HepG2 (cell line): ENCODE results near the gene IGSF8. TPM values are rescaled to one million over a fixed set of nuclear protein-coding genes. Genes with fewer than 3 reads are reported as not detected.

Source experiments
- ATAC-seq: fragments of 200-7000 bp; cut with Tn5 transposase; 3 replicates; pipeline ENCODE4 v1.9.1; 2020; ENCODE audit warnings: mild to moderate bottlenecking, moderate library complexity
- BruUV-seq: library from RNA; stranded (reverse); fragments of 400-500 nt; replicated peaks from 2 replicates; lab custom pipeline; 2021; lab: Mats Ljungman, UMichigan
- CTCF ChIA-PET: fragments of 300-600 bp; formaldehyde crosslinking; extraction: SDS; loops from one replicate; lab custom pipeline; 2021; ENCODE audit warnings: low total read pairs, inconsistent platforms, low intra/inter-chr PET ratio; lab: Yijun Ruan, JAX
- POLR2A ChIA-PET: fragments of 350-600 bp; sonication (Branson Sonifier 250); formaldehyde crosslinking; loops from one replicate; lab custom pipeline; 2020; ENCODE audit warnings: antibody characterized with exemption, inconsistent platforms; lab: Yijun Ruan, JAX
- DNase-seq: peaks from one replicate; pipeline ENCODE4 v3.0.0-alpha.2; 2015; ENCODE audit warnings: low spot score
- FAIRE-seq: peaks from 3 replicates; lab custom pipeline; 2011; peaks lifted over from hg19 to GRCh38; lab: Jason Lieb, UNC
- H2AFZ ChIP-seq: one replicate; pipeline ENCODE4 v1.6.1; 2011; ENCODE audit warnings: low read length, inconsistent platforms
- H3K27ac ChIP-seq: fragments of 300-600 bp; 3 replicates; pipeline ENCODE4 v1.8.0; 2011; ENCODE audit warnings: mixed run types, mild to moderate bottlenecking, mixed read lengths, low read length, inconsistent platforms; ENCODE audit not compliant: insufficient read depth; ENCODE audit errors: extremely low read length
- H3K27me3 ChIP-seq, 2 experiments: fragments of 200-600 bp in 1 of 2; 2 replicates in 1 of 2; 3 replicates in 1 of 2; pipeline versions ENCODE4 v1.6.0 to v1.8.0; 2011; ENCODE audit warnings: low read length in 2 of 2, mild to moderate bottlenecking in 2 of 2, moderate library complexity in 2 of 2, inconsistent platforms in 1 of 2; ENCODE audit not compliant: insufficient read depth in 2 of 2, control insufficient read depth in 1 of 2
- H3K36me3 ChIP-seq, 2 experiments: fragments of 200-600 bp in 1 of 2; replicated peaks in 1 of 2; 2 replicates in 1 of 2; 3 replicates in 1 of 2; pipeline versions ENCODE4 v1.5.1 to v1.8.0; 2011; ENCODE audit warnings: low read length in 2 of 2, inconsistent platforms in 1 of 2; ENCODE audit not compliant: insufficient read depth in 2 of 2, control insufficient read depth in 1 of 2
- H3K4me1 ChIP-seq: 2 replicates; pipeline ENCODE4 v1.5.1; 2012; ENCODE audit warnings: low read length, inconsistent platforms; ENCODE audit not compliant: insufficient read depth
- H3K4me2 ChIP-seq: 2 replicates; pipeline ENCODE4 v1.6.0; 2011; ENCODE audit warnings: low read depth, low read length, inconsistent platforms
- H3K4me3 ChIP-seq, 3 experiments: fragments of 200-600 bp in 1 of 3; sonication (generic), shearing (Covaris generic) in 1 of 3; replicated peaks in 1 of 3; 2 replicates each; pipeline ENCODE4 v1.5.1; 2011 to 2016; ENCODE audit warnings: low read length in 3 of 3, inconsistent platforms in 2 of 3, low read depth in 2 of 3, mild to moderate bottlenecking in 2 of 3, control low read depth in 1 of 3, mixed read lengths in 1 of 3; ENCODE audit not compliant: insufficient read depth in 1 of 3
- H3K79me2 ChIP-seq: one replicate; pipeline ENCODE4 v1.6.1; 2011; ENCODE audit warnings: low read length, inconsistent platforms; ENCODE audit not compliant: insufficient read depth
- H3K9ac ChIP-seq: 2 replicates; pipeline ENCODE4 v1.6.0; 2011; ENCODE audit warnings: mild to moderate bottlenecking, low read depth, low read length, inconsistent platforms; ENCODE audit not compliant: insufficient read depth
- H3K9me3 ChIP-seq: 2 replicates; pipeline ENCODE4 v1.5.1; 2012; ENCODE audit warnings: mild to moderate bottlenecking, low read length
- H4K20me1 ChIP-seq: 2 replicates; pipeline ENCODE4 v1.6.0; 2011; ENCODE audit warnings: inconsistent platforms, mild to moderate bottlenecking, low read length, moderate library complexity; ENCODE audit not compliant: insufficient read depth
- AGO1 ChIP-seq: fragments of 200-400 bp; formaldehyde crosslinking; IDR thresholded peaks from 2 replicates; pipeline ENCODE4 v1.6.1; 2017; ENCODE audit warnings: mild to moderate bottlenecking, low read depth, low read length, moderate library complexity; ENCODE audit not compliant: poor library complexity, severe bottlenecking
- CTCF ChIP-seq: sonication (generic); formaldehyde crosslinking; IDR thresholded peaks from 2 replicates; pipeline ENCODE4 v1.5.0; 2020; ENCODE audit warnings: mild to moderate bottlenecking, missing genetic modification reagents, moderate library complexity
- DNMT3B ChIP-seq: conservative IDR thresholded peaks from 2 replicates; pipeline ENCODE4 v1.6.1; 2016; ENCODE audit warnings: missing biosample characterization, control low read depth
- FOXA1 ChIP-seq, 2 experiments: fragments of 450-650 bp in 1 of 2; sonication (generic) in 1 of 2; formaldehyde crosslinking in 1 of 2; IDR thresholded peaks; 2 replicates each; pipeline versions ENCODE4 v1.4.0 to v1.6.1; 2016 to 2020; ENCODE audit warnings: missing genetic modification reagents in 1 of 2
- HNF4A ChIP-seq: sonication (generic); formaldehyde crosslinking; IDR thresholded peaks from 2 replicates; pipeline ENCODE4 v1.4.0; 2020; ENCODE audit warnings: missing genetic modification reagents
- HOXA3 ChIP-seq: sonication (generic); formaldehyde crosslinking; IDR thresholded peaks from 2 replicates; pipeline ENCODE4 v1.5.0; 2020; ENCODE audit warnings: missing genetic modification reagents
- RAD21 ChIP-seq: fragments of 450-650 bp; formaldehyde crosslinking; IDR thresholded peaks from 2 replicates; pipeline ENCODE4 v1.5.0; 2020; ENCODE audit warnings: mild to moderate bottlenecking
- STAG1 ChIP-seq: sonication (generic); formaldehyde crosslinking; IDR thresholded peaks from 2 replicates; pipeline ENCODE4 v1.4.0; 2020; ENCODE audit warnings: missing genetic modification reagents
- ZNF205 ChIP-seq: IDR thresholded peaks from 2 replicates; pipeline ENCODE4 v1.6.1; 2018; ENCODE audit warnings: missing biosample characterization, missing genetic modification reagents
- WGBS: methylation state at CpG from one replicate; pipeline ENCODE4 v1.1.6; 2017; ENCODE audit warnings: low lambda C conversion rate; 5-methylcytosine and 5-hydroxymethylcytosine counted together
- in situ Hi-C: cut with HindIII; loops from 2 replicates; pipeline ENCODE4 v1.10.0; 2017; ENCODE audit warnings: low pct_unique_long_range_greater_than_20kb; ENCODE audit not compliant: extremely low pct_ligation_motif_present
- intact Hi-C: fragments of 100-400 bp; cut with micrococcal nuclease; formaldehyde crosslinking; loops from one replicate; pipeline ENCODE4 v1.10.0; 2022; ENCODE audit not compliant: unreplicated experiment
- polyA plus RNA-seq, 8 experiments: library from polyadenylated mRNA; depleted of rRNA in 3 of 8; stranded (reverse) in 7 of 8; unstranded in 1 of 8; fragments of >200 nt; fragmentation: Illumina TruSeq in 4 of 8; extraction: Trizol in 4 of 8; gene quantifications; 2 replicates each; pipeline versions ENCODE4 v1.2.1 to v1.2.3, GENCODE V29; 2011 to 2016; ENCODE audit warnings: low read depth in 4 of 8, missing spikeins in 1 of 8, mixed read lengths in 1 of 8; ENCODE audit not compliant: insufficient read depth in 1 of 8
- total RNA-seq, 5 experiments: library from RNA; depleted of rRNA; stranded (reverse); fragments of >200 nt; fragmentation: Illumina TruSeq; extraction: Trizol; gene quantifications; 2 replicates each; pipeline ENCODE4 v1.2.3, GENCODE V29; 2016; ENCODE audit warnings: low read depth in 1 of 5
- TF ChIP-seq, protein P1 (sequence below): sonication (generic); formaldehyde crosslinking; IDR thresholded peaks from 2 replicates; pipeline ENCODE4 v1.4.0; 2020; ENCODE audit warnings: missing genetic modification reagents
- TF ChIP-seq, protein P2 (sequence below): sonication (generic); formaldehyde crosslinking; IDR thresholded peaks from 2 replicates; pipeline ENCODE4 v1.4.0; 2020; ENCODE audit warnings: missing genetic modification reagents
- TF ChIP-seq, protein P3 (sequence below): sonication (generic); formaldehyde crosslinking; IDR thresholded peaks from 2 replicates; pipeline ENCODE4 v1.5.1; 2020; ENCODE audit warnings: mild to moderate bottlenecking, moderate library complexity, missing genetic modification reagents
- TF ChIP-seq, protein P4 (sequence below): sonication (generic); formaldehyde crosslinking; IDR thresholded peaks from 2 replicates; pipeline ENCODE4 v1.8.0; 2023; ENCODE audit warnings: mild to moderate bottlenecking, missing genetic modification reagents

The IGSF8 gene
- total and polyA plus RNA-seq, 2 of the 13 experiments (the other 11 are each of a cell fraction or from before 2014, with no cell fraction given) = 24.0 to 41.0 TPM

DNA sequence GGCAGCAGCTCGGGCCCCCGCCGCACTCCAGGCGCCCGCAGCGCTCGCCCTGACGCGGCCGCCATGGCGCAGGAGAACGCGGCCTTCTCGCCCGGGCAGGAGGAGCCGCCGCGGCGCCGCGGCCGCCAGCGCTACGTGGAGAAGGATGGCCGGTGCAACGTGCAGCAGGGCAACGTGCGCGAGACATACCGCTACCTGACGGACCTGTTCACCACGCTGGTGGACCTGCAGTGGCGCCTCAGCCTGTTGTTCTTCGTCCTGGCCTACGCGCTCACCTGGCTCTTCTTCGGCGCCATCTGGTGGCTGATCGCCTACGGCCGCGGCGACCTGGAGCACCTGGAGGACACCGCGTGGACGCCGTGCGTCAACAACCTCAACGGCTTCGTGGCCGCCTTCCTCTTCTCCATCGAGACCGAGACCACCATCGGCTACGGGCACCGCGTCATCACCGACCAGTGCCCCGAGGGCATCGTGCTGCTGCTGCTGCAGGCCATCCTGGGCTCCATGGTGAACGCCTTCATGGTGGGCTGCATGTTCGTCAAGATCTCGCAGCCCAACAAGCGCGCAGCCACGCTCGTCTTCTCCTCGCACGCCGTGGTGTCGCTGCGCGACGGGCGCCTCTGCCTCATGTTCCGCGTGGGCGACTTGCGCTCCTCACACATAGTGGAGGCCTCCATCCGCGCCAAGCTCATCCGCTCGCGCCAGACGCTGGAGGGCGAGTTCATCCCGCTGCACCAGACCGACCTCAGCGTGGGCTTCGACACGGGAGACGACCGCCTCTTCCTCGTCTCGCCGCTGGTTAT, 14.2 kb downstream of the IGSF8 start:
- Histone ChIP-seq H3K9me3 (no peaks in the 10 kb centered on the region), H3K4me2 (no peak overlapping the region), H4K20me1 (no peaks in the 10 kb centered on the region), H3K9ac (no peak overlapping the region), H3K36me3 (no peaks in the 10 kb centered on the region), H3K4me1 (peaks cover 21% of the 10 kb centered on the region), H3K79me2 (no peaks in the 10 kb centered on the region), H2AFZ (no peak overlapping the region), H3K27me3 (no peaks in the 10 kb centered on the region), H3K4me3 (no peak overlapping the region), H3K27ac (no peak overlapping the region)
- FAIRE-seq (no peak), ATAC-seq (peak; percentile 20; the same call in 2 of the 3 replicates), DNase-seq (no peak)
- in situ Hi-C loops = loop anchor here (5.0 kb wide), 2 partner anchors 37 to 147 kb away; no protein-coding TSS in a partner anchor
- intact Hi-C loops = no loop called here
- ChIA-PET POLR2A (no interaction called here), CTCF (interaction anchor here (1.9 kb wide), 1 partner anchor 37 kb away, joined by 11 read pairs; no protein-coding TSS in a partner anchor)
- whole genome bisulfite sequencing = 95% methylated on average over 87 of the region's 96 CpGs
- BruUV-seq = no TSS peak
- TF ChIP-seq FOXA1 (IDR thresholded peaks at IDR 0.05) (no peak), FOXA1 (CRISPR knock-in tag; IDR thresholded peaks at IDR 0.05) (peak; percentile 28; the same call in 1 of the 2 replicates), DNMT3B (CRISPR knock-in tag) (no peak), ZNF205 (CRISPR knock-in tag) (peak; percentile 78; the same call in 1 of the 2 replicates), AGO1 (peak; percentile 29), STAG1 (CRISPR knock-in tag) (peak; percentile 48), RAD21 (peak; percentile 30; the same call in 1 of the 2 replicates), CTCF (CRISPR knock-in tag) (peak; percentile 70), HOXA3 (CRISPR knock-in tag) (peak; percentile 86), HNF4A (CRISPR knock-in tag) (no peak)
- TF ChIP-seq, protein P1, sequence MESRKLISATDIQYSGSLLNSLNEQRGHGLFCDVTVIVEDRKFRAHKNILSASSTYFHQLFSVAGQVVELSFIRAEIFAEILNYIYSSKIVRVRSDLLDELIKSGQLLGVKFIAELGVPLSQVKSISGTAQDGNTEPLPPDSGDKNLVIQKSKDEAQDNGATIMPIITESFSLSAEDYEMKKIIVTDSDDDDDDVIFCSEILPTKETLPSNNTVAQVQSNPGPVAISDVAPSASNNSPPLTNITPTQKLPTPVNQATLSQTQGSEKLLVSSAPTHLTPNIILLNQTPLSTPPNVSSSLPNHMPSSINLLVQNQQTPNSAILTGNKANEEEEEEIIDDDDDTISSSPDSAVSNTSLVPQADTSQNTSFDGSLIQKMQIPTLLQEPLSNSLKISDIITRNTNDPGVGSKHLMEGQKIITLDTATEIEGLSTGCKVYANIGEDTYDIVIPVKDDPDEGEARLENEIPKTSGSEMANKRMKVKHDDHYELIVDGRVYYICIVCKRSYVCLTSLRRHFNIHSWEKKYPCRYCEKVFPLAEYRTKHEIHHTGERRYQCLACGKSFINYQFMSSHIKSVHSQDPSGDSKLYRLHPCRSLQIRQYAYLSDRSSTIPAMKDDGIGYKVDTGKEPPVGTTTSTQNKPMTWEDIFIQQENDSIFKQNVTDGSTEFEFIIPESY = peak; percentile 100
- TF ChIP-seq, protein P2, sequence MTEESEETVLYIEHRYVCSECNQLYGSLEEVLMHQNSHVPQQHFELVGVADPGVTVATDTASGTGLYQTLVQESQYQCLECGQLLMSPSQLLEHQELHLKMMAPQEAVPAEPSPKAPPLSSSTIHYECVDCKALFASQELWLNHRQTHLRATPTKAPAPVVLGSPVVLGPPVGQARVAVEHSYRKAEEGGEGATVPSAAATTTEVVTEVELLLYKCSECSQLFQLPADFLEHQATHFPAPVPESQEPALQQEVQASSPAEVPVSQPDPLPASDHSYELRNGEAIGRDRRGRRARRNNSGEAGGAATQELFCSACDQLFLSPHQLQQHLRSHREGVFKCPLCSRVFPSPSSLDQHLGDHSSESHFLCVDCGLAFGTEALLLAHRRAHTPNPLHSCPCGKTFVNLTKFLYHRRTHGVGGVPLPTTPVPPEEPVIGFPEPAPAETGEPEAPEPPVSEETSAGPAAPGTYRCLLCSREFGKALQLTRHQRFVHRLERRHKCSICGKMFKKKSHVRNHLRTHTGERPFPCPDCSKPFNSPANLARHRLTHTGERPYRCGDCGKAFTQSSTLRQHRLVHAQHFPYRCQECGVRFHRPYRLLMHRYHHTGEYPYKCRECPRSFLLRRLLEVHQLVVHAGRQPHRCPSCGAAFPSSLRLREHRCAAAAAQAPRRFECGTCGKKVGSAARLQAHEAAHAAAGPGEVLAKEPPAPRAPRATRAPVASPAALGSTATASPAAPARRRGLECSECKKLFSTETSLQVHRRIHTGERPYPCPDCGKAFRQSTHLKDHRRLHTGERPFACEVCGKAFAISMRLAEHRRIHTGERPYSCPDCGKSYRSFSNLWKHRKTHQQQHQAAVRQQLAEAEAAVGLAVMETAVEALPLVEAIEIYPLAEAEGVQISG = 0 out of 2 replicates have a peak, but pooled peaks have one; percentile 16
- TF ChIP-seq, protein P3, sequence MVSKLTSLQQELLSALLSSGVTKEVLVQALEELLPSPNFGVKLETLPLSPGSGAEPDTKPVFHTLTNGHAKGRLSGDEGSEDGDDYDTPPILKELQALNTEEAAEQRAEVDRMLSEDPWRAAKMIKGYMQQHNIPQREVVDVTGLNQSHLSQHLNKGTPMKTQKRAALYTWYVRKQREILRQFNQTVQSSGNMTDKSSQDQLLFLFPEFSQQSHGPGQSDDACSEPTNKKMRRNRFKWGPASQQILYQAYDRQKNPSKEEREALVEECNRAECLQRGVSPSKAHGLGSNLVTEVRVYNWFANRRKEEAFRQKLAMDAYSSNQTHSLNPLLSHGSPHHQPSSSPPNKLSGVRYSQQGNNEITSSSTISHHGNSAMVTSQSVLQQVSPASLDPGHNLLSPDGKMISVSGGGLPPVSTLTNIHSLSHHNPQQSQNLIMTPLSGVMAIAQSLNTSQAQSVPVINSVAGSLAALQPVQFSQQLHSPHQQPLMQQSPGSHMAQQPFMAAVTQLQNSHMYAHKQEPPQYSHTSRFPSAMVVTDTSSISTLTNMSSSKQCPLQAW (CRISPR knock-in tag) = no peak
- TF ChIP-seq, protein P4, sequence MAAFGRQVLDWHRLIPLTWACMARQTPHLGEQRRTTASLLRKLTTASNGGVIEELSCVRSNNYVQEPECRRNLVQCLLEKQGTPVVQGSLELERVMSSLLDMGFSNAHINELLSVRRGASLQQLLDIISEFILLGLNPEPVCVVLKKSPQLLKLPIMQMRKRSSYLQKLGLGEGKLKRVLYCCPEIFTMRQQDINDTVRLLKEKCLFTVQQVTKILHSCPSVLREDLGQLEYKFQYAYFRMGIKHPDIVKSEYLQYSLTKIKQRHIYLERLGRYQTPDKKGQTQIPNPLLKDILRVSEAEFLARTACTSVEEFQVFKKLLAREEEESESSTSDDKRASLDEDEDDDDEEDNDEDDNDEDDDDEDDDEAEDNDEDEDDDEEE (CRISPR knock-in tag) = no peak
